Naive B cell (primary cell): ENCODE measurements around the gene ZFYVE21. TPM values are rescaled to one million over a fixed set of nuclear protein-coding genes. Genes with fewer than 3 reads are reported as not detected.

Experiments used
- ATAC-seq, 2 donors: fragments of 150-1000 bp; cut with Tn5 transposase; 2 replicates each; pipeline ENCODE4 v1.10.0; 2021; ENCODE audit warnings: low read depth in 2 of 2, mild to moderate bottlenecking in 2 of 2, moderate library complexity in 2 of 2
- DNase-seq: peaks from one replicate; pipeline ENCODE4 v3.0.0; 2022
- H3K27ac Mint-ChIP-seq, 6 donors: one replicate each; pipeline ENCODE4 v1.8.0; 2020 to 2022; ENCODE audit warnings: mild to moderate bottlenecking in 6 of 6, mixed read lengths in 6 of 6, moderate library complexity in 5 of 6, inconsistent platforms in 2 of 6
- H3K27me3 Mint-ChIP-seq, 3 donors: one replicate each; pipeline ENCODE4 v1.8.0; 2021 to 2022; ENCODE audit warnings: mixed read lengths in 3 of 3, mild to moderate bottlenecking in 1 of 3
- H3K36me3 Mint-ChIP-seq, 2 donors: one replicate each; pipeline ENCODE4 v1.8.0; 2020 to 2022; ENCODE audit warnings: mixed read lengths in 2 of 2, inconsistent platforms in 1 of 2, mild to moderate bottlenecking in 1 of 2
- H3K4me1 Mint-ChIP-seq, 3 donors: one replicate each; pipeline ENCODE4 v1.8.0; 2020 to 2022; ENCODE audit warnings: mixed read lengths in 3 of 3, inconsistent platforms in 1 of 3, mild to moderate bottlenecking in 1 of 3, moderate library complexity in 1 of 3
- H3K4me3 Mint-ChIP-seq, 8 donors: one replicate each; pipeline ENCODE4 v1.8.0; 2020 to 2022; ENCODE audit warnings: mild to moderate bottlenecking in 8 of 8, mixed read lengths in 8 of 8, moderate library complexity in 8 of 8, inconsistent platforms in 2 of 8
- H3K9me3 Mint-ChIP-seq, 7 donors: one replicate each; pipeline ENCODE4 v1.8.0; 2020 to 2022; ENCODE audit warnings: mixed read lengths in 7 of 7, mild to moderate bottlenecking in 5 of 7, inconsistent platforms in 2 of 7, moderate library complexity in 1 of 7
- polyA plus RNA-seq, 6 donors: library from polyadenylated mRNA; unstranded; fragments of 300-500 nt; fragmentation: Illumina TruSeq; gene quantifications; one replicate each; pipeline ENCODE4 v1.2.3, GENCODE V29; 2021; ENCODE audit warnings: low read depth in 6 of 6

The ZFYVE21 gene
- polyA plus RNA-seq, 6 donors from 2014 or later, result 4.8 to 10.5 (median 6.7) TPM

GRCh38 chr14:103713304-103714062 is 2.1 kb upstream of the ZFYVE21 start:
- DNase-seq (no peak), ATAC-seq (no peak)
- H3K9me3 Mint-ChIP-seq, result no peaks in the 10 kb centered on the region
- H3K4me1 Mint-ChIP-seq, result peaks cover 23 to 36% (median 27%) of the 10 kb centered on the region in 3 donors
- no peaks in the 10 kb centered on the region for H3K36me3 Mint-ChIP-seq
- H3K27me3 Mint-ChIP-seq, result no peaks in the 10 kb centered on the region
- H3K27ac Mint-ChIP-seq, result peak overlapping the region in 1 of 6 donors; percentile 51
- H3K4me3 Mint-ChIP-seq, result peak overlapping the region; percentile 38 to 97 (median 78)

- Mint-ChIP-seq H3K9me3 (no peaks in the 10 kb centered on the region), H3K27me3 (no peaks in the 10 kb centered on the region), H3K36me3 (no peaks in the 10 kb centered on the region), H3K27ac (peak overlapping the region in 2 of 6 donors; percentile 19 to 93), H3K4me3 (peak overlapping the region; percentile 73 to 99 (median 89)), H3K4me1 (peaks cover 26 to 40% (median 35%) of the 10 kb centered on the region in 3 donors)
- ATAC-seq, result no peak
- DNase-seq, result no peak
Measured at GRCh38 chr14:103714063-103714724, 1.4 kb upstream of the ZFYVE21 start.

- DNase-seq (no peak), ATAC-seq (no peak)
- peak overlapping the region; percentile 80 to 99 (median 90) for H3K4me3 Mint-ChIP-seq
- no peaks in the 10 kb centered on the region for H3K9me3 Mint-ChIP-seq
- no peaks in the 10 kb centered on the region for H3K36me3 Mint-ChIP-seq
- peak overlapping the region in 2 of 6 donors; percentile 34 to 76 for H3K27ac Mint-ChIP-seq
- no peaks in the 10 kb centered on the region for H3K27me3 Mint-ChIP-seq
- peaks cover 24 to 52% (median 38%) of the 10 kb centered on the region in 3 donors for H3K4me1 Mint-ChIP-seq
Measured at GRCh38 chr14:103716091-103716801, 636 bp downstream of the ZFYVE21 start.

- peaks cover 24 to 54% (median 36%) of the 10 kb centered on the region in 3 donors for H3K4me1 Mint-ChIP-seq
- DNase-seq (no peak), ATAC-seq (no peak)
- H3K27me3 Mint-ChIP-seq, result no peaks in the 10 kb centered on the region
- no peaks in the 10 kb centered on the region for H3K9me3 Mint-ChIP-seq
- peak overlapping the region in 3 of 6 donors; percentile 16 to 76 (median 52) for H3K27ac Mint-ChIP-seq
- H3K36me3 Mint-ChIP-seq, result no peaks in the 10 kb centered on the region
- H3K4me3 Mint-ChIP-seq, result peak overlapping the region; percentile 70 to 97 (median 86)
Measured at GRCh38 chr14:103716899-103717411, 1.3 kb downstream of the ZFYVE21 start.

GRCh38 chr14:103718572-103718971 is 3.0 kb downstream of the ZFYVE21 start:
- no peaks in the 10 kb centered on the region for H3K27me3 Mint-ChIP-seq
- no peak for DNase-seq
- no peaks in the 10 kb centered on the region for H3K36me3 Mint-ChIP-seq
- H3K27ac Mint-ChIP-seq, result peak overlapping the region in 1 of 6 donors; percentile 78
- H3K4me3 Mint-ChIP-seq, result peak overlapping the region in 2 of 8 donors; percentile 20 to 86
- H3K4me1 Mint-ChIP-seq, result peaks cover 24 to 46% (median 35%) of the 10 kb centered on the region in 3 donors
- no peaks in the 10 kb centered on the region for H3K9me3 Mint-ChIP-seq
- ATAC-seq, result no peak

GRCh38 chr14:103719751-103720150 is 4.1 kb downstream of the ZFYVE21 start:
- H3K27me3 Mint-ChIP-seq, result no peaks in the 10 kb centered on the region
- ATAC-seq (no peak), DNase-seq (no peak)
- peaks cover 20 to 46% (median 26%) of the 10 kb centered on the region in 3 donors for H3K4me1 Mint-ChIP-seq
- H3K9me3 Mint-ChIP-seq, result no peaks in the 10 kb centered on the region
- H3K4me3 Mint-ChIP-seq, result peak overlapping the region in 2 of 8 donors; percentile 32 to 86
- H3K36me3 Mint-ChIP-seq, result no peaks in the 10 kb centered on the region
- no peak overlapping the region for H3K27ac Mint-ChIP-seq

- DNase-seq (no peak), ATAC-seq (no peak)
- no peak overlapping the region for H3K27ac Mint-ChIP-seq
Measured at GRCh38 chr14:103721334-103722120, 5.9 kb downstream of the ZFYVE21 start.

GRCh38 chr14:103723748-103724081 is 8.1 kb downstream of the ZFYVE21 start:
- ATAC-seq (no peak), DNase-seq (no peak)
- H3K27me3 Mint-ChIP-seq, result no peaks in the 10 kb centered on the region
- peaks cover 1 to 24% (median 2%) of the 10 kb centered on the region in 3 donors for H3K4me1 Mint-ChIP-seq
- H3K27ac Mint-ChIP-seq, result no peak overlapping the region
- no peaks in the 10 kb centered on the region for H3K36me3 Mint-ChIP-seq
- H3K9me3 Mint-ChIP-seq, result no peaks in the 10 kb centered on the region
- no peak overlapping the region for H3K4me3 Mint-ChIP-seq

More at GRCh38 chr14:103721334-103722120, 5.9 kb downstream of the ZFYVE21 start:
- no peaks in the 10 kb centered on the region for H3K9me3 Mint-ChIP-seq
- H3K4me1 Mint-ChIP-seq, result peaks cover 15 to 39% (median 23%) of the 10 kb centered on the region in 3 donors
- H3K36me3 Mint-ChIP-seq, result no peaks in the 10 kb centered on the region
- H3K4me3 Mint-ChIP-seq, result peak overlapping the region in 1 of 8 donors; percentile 37
- H3K27me3 Mint-ChIP-seq, result no peaks in the 10 kb centered on the region

- Mint-ChIP-seq H3K27me3 (no peaks in the 10 kb centered on the region), H3K4me3 (no peak overlapping the region), H3K4me1 (peaks cover 0 to 20% (median 0%) of the 10 kb centered on the region in 3 donors), H3K27ac (no peak overlapping the region), H3K36me3 (no peaks in the 10 kb centered on the region), H3K9me3 (no peaks in the 10 kb centered on the region)
- ATAC-seq (no peak), DNase-seq (no peak)
Measured at GRCh38 chr14:103724116-103724515, 8.5 kb downstream of the ZFYVE21 start.

- Mint-ChIP-seq H3K36me3 (peaks cover 0 to 7% of the 10 kb centered on the region in 2 donors), H3K27ac (no peak overlapping the region), H3K27me3 (no peaks in the 10 kb centered on the region), H3K4me1 (peaks cover 0 to 10% (median 0%) of the 10 kb centered on the region in 3 donors), H3K9me3 (no peaks in the 10 kb centered on the region), H3K4me3 (no peak overlapping the region)
- no peak for DNase-seq
- no peak for ATAC-seq
Measured at GRCh38 chr14:103725001-103725682, 9.5 kb downstream of the ZFYVE21 start.

- no peak overlapping the region for H3K4me3 Mint-ChIP-seq
- peaks cover 0 to 7% of the 10 kb centered on the region in 2 donors for H3K36me3 Mint-ChIP-seq
- no peaks in the 10 kb centered on the region for H3K9me3 Mint-ChIP-seq
- no peaks in the 10 kb centered on the region for H3K27me3 Mint-ChIP-seq
- DNase-seq, result no peak
- peaks cover 0 to 5% (median 0%) of the 10 kb centered on the region in 3 donors for H3K4me1 Mint-ChIP-seq
- peak overlapping the region in 1 of 6 donors; percentile 60 for H3K27ac Mint-ChIP-seq
- ATAC-seq, result no peak
Measured at GRCh38 chr14:103725739-103726395, 10.3 kb downstream of the ZFYVE21 start.

GRCh38 chr14:103726474-103726873 is 10.9 kb downstream of the ZFYVE21 start:
- no peak for ATAC-seq
- H3K27ac Mint-ChIP-seq, result peak overlapping the region in 1 of 6 donors; percentile 60
- no peaks in the 10 kb centered on the region for H3K27me3 Mint-ChIP-seq
- peaks cover 0 to 7% of the 10 kb centered on the region in 2 donors for H3K36me3 Mint-ChIP-seq
- H3K4me3 Mint-ChIP-seq, result peak overlapping the region in 1 of 8 donors; percentile 42
- peaks cover 0 to under 1% (median 0%) of the 10 kb centered on the region in 3 donors for H3K4me1 Mint-ChIP-seq
- no peak for DNase-seq
- no peaks in the 10 kb centered on the region for H3K9me3 Mint-ChIP-seq
